Neuronal stem cell (in vitro differentiated cells): ENCODE results near the gene MGAT3.
A peak's percentile ranks its signal among the peaks of the same experiment; 100 is the strongest.

ENCODE experiments used
- DNase-seq: peaks from one replicate; pipeline ENCODE4 v3.0.0-alpha.2; 2013; ENCODE audit warnings: low spot score
- H2AFZ ChIP-seq: one replicate; pipeline ENCODE4 v1.6.1; 2013; ENCODE audit warnings: mild to moderate bottlenecking, low read length, inconsistent platforms
- H2AK5ac ChIP-seq: 2 replicates; pipeline ENCODE4 v1.6.1; 2013; ENCODE audit warnings: low read depth, mild to moderate bottlenecking, inconsistent platforms, low read length, moderate library complexity, mixed read lengths
- H2BK120ac ChIP-seq: 2 replicates; pipeline ENCODE4 v1.6.1; 2013; ENCODE audit warnings: low read depth, mild to moderate bottlenecking, inconsistent platforms, low read length, moderate library complexity, mixed read lengths
- H2BK12ac ChIP-seq: one replicate; pipeline ENCODE4 v1.6.1; 2013; ENCODE audit warnings: low read length, inconsistent platforms
- H2BK15ac ChIP-seq: 2 replicates; pipeline ENCODE4 v1.6.1; 2013; ENCODE audit warnings: mild to moderate bottlenecking, low read length, inconsistent platforms, mixed read lengths
- H2BK5ac ChIP-seq: one replicate; pipeline ENCODE4 v1.6.1; 2013; ENCODE audit warnings: inconsistent platforms, mild to moderate bottlenecking, low read length, moderate library complexity
- H3K14ac ChIP-seq: one replicate; pipeline ENCODE4 v1.6.1; 2013; ENCODE audit warnings: low read length, inconsistent platforms
- H3K18ac ChIP-seq: 2 replicates; pipeline ENCODE4 v1.6.1; 2013; ENCODE audit warnings: low read length, inconsistent platforms
- H3K23ac ChIP-seq: 2 replicates; pipeline ENCODE4 v1.6.1; 2013; ENCODE audit warnings: low read depth, mild to moderate bottlenecking, mixed read lengths, low read length, inconsistent platforms; ENCODE audit not compliant: poor library complexity
- H3K27ac ChIP-seq: replicated peaks from 3 replicates; pipeline ENCODE4 v1.5.1; 2013; ENCODE audit warnings: low read length, inconsistent platforms
- H3K27me3 ChIP-seq, 3 experiments: 2 replicates each; pipeline ENCODE4 v1.6.1; 2013; ENCODE audit warnings: low read length in 3 of 3, mild to moderate bottlenecking in 2 of 3, inconsistent platforms in 1 of 3, low read depth in 1 of 3, mixed read lengths in 1 of 3, moderate library complexity in 1 of 3; ENCODE audit not compliant: control insufficient read depth in 3 of 3, insufficient read depth in 3 of 3
- H3K36me3 ChIP-seq, 2 donors: replicated peaks in 1 of 2; 2 replicates each; pipeline ENCODE4 v1.6.1; 2013; ENCODE audit warnings: low read length in 2 of 2; ENCODE audit not compliant: control insufficient read depth in 2 of 2, insufficient read depth in 2 of 2
- H3K4ac ChIP-seq: 2 replicates; pipeline ENCODE4 v1.6.1; 2013; ENCODE audit warnings: inconsistent platforms, mild to moderate bottlenecking, low read length, moderate library complexity
- H3K4me1 ChIP-seq, 2 donors: 1 replicate in 1 of 2; 2 replicates in 1 of 2; pipeline ENCODE4 v1.6.1; 2013; ENCODE audit warnings: low read length in 2 of 2, low read depth in 1 of 2; ENCODE audit not compliant: control insufficient read depth in 2 of 2, insufficient read depth in 1 of 2
- H3K4me2 ChIP-seq: one replicate; pipeline ENCODE4 v1.6.1; 2013; ENCODE audit warnings: mild to moderate bottlenecking, low read length, inconsistent platforms; ENCODE audit not compliant: insufficient read depth, poor library complexity, severe bottlenecking
- H3K4me3 ChIP-seq, 2 donors: 2 replicates each; pipeline ENCODE4 v1.5.1; 2013; ENCODE audit warnings: low read length in 2 of 2, mild to moderate bottlenecking in 2 of 2, inconsistent platforms in 1 of 2, moderate library complexity in 1 of 2
- H3K79me1 ChIP-seq: one replicate; pipeline ENCODE4 v1.6.1; 2013; ENCODE audit warnings: low read depth, mild to moderate bottlenecking, inconsistent platforms, low read length, moderate library complexity
- H3K9ac ChIP-seq: one replicate; pipeline ENCODE4 v1.6.1; 2013; ENCODE audit warnings: mild to moderate bottlenecking, low read depth, low read length, inconsistent platforms; ENCODE audit not compliant: poor library complexity
- H3K9me3 ChIP-seq, 2 donors: replicated peaks in 1 of 2; 2 replicates each; pipeline versions ENCODE3 to v1.6.1; 2013; ENCODE audit warnings: low read length in 2 of 2, mild to moderate bottlenecking in 2 of 2, inconsistent platforms in 1 of 2, low read depth in 1 of 2, mixed read lengths in 1 of 2, moderate library complexity in 1 of 2; ENCODE audit not compliant: control insufficient read depth in 2 of 2, insufficient read depth in 1 of 2
- H4K8ac ChIP-seq: one replicate; pipeline ENCODE4 v1.6.1; 2013; ENCODE audit warnings: low read depth, mild to moderate bottlenecking, inconsistent platforms, low read length, moderate library complexity
- H4K91ac ChIP-seq: one replicate; pipeline ENCODE4 v1.6.1; 2013; ENCODE audit warnings: low read length, low read depth, mild to moderate bottlenecking, inconsistent platforms; ENCODE audit not compliant: poor library complexity
- WGBS, 2 donors: extraction: QIAGEN DNeasy Blood & Tissue Kit; methylation state at CpG; one replicate each; pipeline ENCODE4 v1.1.7; 2013; ENCODE audit warnings: missing lambda C conversion rate in 2 of 2, mixed read lengths in 1 of 2; ENCODE audit not compliant: insufficient read length in 2 of 2, insufficient replicate concordance in 1 of 2; ENCODE audit errors: extremely low coverage in 2 of 2; 5-methylcytosine and 5-hydroxymethylcytosine counted together

MGAT3 gene

GRCh38 chr22:39463931-39464390, 7.1 kb downstream of the MGAT3 start:
- Histone ChIP-seq H2AK5ac (no peak overlapping the region), H3K18ac (peak overlapping the region; percentile 80), H2BK15ac (no peak overlapping the region), H3K36me3 (no peaks in the 10 kb centered on the region), H3K9me3 (no peaks in the 10 kb centered on the region), H2BK12ac (peak overlapping the region; percentile 84), H3K4ac (no peak overlapping the region), H2AFZ (no peak overlapping the region), H3K23ac (no peak overlapping the region), H2BK5ac (peak overlapping the region; percentile 53), H3K4me2 (no peak overlapping the region), H3K4me3 (no peak overlapping the region), H3K4me1 (peaks cover 8 to 15% of the 10 kb centered on the region in 2 donors), H2BK120ac (no peak overlapping the region), H3K14ac (no peak overlapping the region), H3K9ac (peak overlapping the region; percentile 38), H3K27me3 (no peaks in the 10 kb centered on the region), H4K91ac (no peak overlapping the region), H3K79me1 (peaks cover 33% of the 10 kb centered on the region), H3K27ac (no peak overlapping the region), H4K8ac (no peak overlapping the region)
- WGBS, 2 donors: no CpG with 5 or more reads among the region's 10 CpGs
- no peak for DNase-seq

GRCh38 chr22:39466228-39467006, 9.6 kb downstream of the MGAT3 start:
- no peaks in the 10 kb centered on the region for H3K27me3 ChIP-seq

DNA sequence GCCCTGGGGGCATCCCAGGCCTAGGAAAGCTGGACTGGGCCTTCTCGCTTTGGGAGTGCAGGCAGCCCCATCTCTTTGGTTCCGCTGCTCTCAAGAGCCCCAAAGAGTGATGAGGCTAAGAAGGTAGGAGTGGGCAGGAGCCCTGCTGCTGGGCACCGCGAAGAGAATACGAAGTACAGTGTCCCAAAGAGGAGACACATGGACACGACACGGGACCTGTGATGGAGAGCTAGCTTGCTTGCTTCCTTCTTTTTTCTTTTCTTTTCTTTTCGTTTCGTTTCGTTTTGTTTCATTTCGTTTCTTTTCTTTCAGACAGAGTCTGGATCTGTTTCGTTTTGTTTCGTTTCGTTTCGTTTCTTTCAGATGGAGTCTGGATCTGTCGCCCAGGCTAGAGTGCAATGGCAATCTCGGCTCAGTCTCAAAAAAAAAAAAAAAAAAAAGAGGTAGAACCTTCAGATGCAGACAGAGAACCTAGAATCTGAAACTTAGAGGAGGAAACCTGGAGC, 10.6 kb downstream of the MGAT3 start:
- Histone ChIP-seq H3K14ac (no peak overlapping the region), H2AK5ac (no peak overlapping the region), H3K9me3 (no peaks in the 10 kb centered on the region), H3K4ac (no peak overlapping the region), H3K4me3 (no peak overlapping the region), H3K23ac (no peak overlapping the region), H3K4me2 (no peak overlapping the region), H3K79me1 (peaks cover 24% of the 10 kb centered on the region), H3K18ac (no peak overlapping the region), H4K8ac (no peak overlapping the region), H3K9ac (no peak overlapping the region), H3K27ac (no peak overlapping the region), H2BK5ac (no peak overlapping the region), H2BK12ac (no peak overlapping the region), H2AFZ (no peak overlapping the region), H4K91ac (no peak overlapping the region), H2BK120ac (peak overlapping the region; percentile 21), H3K4me1 (peaks cover 33 to 39% of the 10 kb centered on the region in 2 donors), H3K36me3 (no peaks in the 10 kb centered on the region), H2BK15ac (no peak overlapping the region), H3K27me3 (no peaks in the 10 kb centered on the region)
- WGBS, 2 donors: no CpG with 5 or more reads among the region's 17 CpGs
- no peak for DNase-seq

More at GRCh38 chr22:39466228-39467006, 9.6 kb downstream of the MGAT3 start:
- Histone ChIP-seq H2AK5ac (no peak overlapping the region), H3K14ac (peak overlapping the region; percentile 21), H3K9ac (no peak overlapping the region), H2BK5ac (no peak overlapping the region), H4K91ac (no peak overlapping the region), H3K4me3 (no peak overlapping the region), H3K4ac (no peak overlapping the region), H3K4me2 (no peak overlapping the region), H2BK12ac (no peak overlapping the region), H2BK15ac (no peak overlapping the region), H2BK120ac (no peak overlapping the region), H2AFZ (no peak overlapping the region), H3K79me1 (peaks cover 24% of the 10 kb centered on the region), H3K4me1 (peaks cover 27 to 34% of the 10 kb centered on the region in 2 donors), H3K27ac (no peak overlapping the region), H3K36me3 (no peaks in the 10 kb centered on the region), H4K8ac (no peak overlapping the region), H3K23ac (no peak overlapping the region), H3K9me3 (no peaks in the 10 kb centered on the region), H3K18ac (peak overlapping the region; percentile 51)
- WGBS, 2 donors: no CpG with 5 or more reads among the region's 21 CpGs
- DNase-seq: no peak

GRCh38 chr22:39468487-39469325, 11.9 kb downstream of the MGAT3 start:
- Histone ChIP-seq H2BK15ac (no peak overlapping the region), H3K4ac (no peak overlapping the region), H3K79me1 (peaks cover 16% of the 10 kb centered on the region), H2AFZ (no peak overlapping the region), H4K8ac (no peak overlapping the region), H3K36me3 (no peaks in the 10 kb centered on the region), H3K23ac (peak overlapping the region; percentile 50), H3K14ac (peak overlapping the region; percentile 14), H3K18ac (peak overlapping the region; percentile 59), H3K4me3 (no peak overlapping the region), H3K4me1 (peaks cover 40 to 43% of the 10 kb centered on the region in 2 donors), H3K4me2 (no peak overlapping the region), H3K27me3 (no peaks in the 10 kb centered on the region), H3K9ac (no peak overlapping the region), H2BK5ac (peak overlapping the region; percentile 79), H2AK5ac (peak overlapping the region; percentile 43), H2BK12ac (peak overlapping the region; percentile 75), H2BK120ac (peak overlapping the region; percentile 21), H3K27ac (peak overlapping the region; percentile 20), H4K91ac (no peak overlapping the region), H3K9me3 (no peaks in the 10 kb centered on the region)
- WGBS, 2 donors: no CpG with 5 or more reads among the region's 18 CpGs
- no peak for DNase-seq
